Retina (tissue), 1 donor: ENCODE results near the gene LAMB4.
A peak's percentile ranks its signal among the peaks of the same experiment; 100 is the strongest.

ENCODE experiments used
- DNase-seq: peaks from one replicate; pipeline ENCODE4 v3.0.0-alpha.2; 2016

The LAMB4 gene

GRCh38 chr7:108103558-108104298 lies 26.4 kb downstream of the LAMB4 start:
- no peak for DNase-seq

DNA sequence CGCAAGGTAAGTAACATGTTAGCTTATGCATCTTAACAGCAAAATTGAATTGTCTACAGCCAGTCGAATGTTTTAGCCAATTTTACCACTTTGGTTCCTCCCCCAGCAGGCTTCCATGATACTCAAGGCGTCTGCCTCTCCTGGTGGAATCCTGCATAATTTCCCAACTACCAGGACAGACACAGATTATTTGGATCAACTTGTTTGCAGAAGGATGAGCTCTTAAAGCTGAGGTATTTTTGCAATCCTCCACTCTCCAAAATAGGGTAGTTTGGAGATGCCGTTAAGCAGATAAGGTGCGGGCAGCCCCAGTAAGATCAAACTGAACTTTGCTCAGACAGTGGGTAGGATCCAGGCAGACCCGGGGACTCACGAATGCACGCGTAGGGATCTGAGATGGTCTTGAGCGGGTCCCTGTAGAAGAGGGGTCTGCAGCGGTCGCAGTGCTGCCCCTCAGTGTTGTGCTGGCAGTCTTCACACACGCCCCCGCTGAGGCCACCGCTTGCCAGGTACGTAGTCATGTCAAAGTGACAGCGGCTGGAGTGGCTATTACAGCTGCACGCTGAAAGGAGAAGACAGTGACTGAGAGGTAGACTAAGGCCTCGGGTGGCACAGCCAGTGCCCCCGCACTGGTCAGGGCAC lies 27.4 kb downstream of the LAMB4 start:
- no peak for DNase-seq

DNA sequence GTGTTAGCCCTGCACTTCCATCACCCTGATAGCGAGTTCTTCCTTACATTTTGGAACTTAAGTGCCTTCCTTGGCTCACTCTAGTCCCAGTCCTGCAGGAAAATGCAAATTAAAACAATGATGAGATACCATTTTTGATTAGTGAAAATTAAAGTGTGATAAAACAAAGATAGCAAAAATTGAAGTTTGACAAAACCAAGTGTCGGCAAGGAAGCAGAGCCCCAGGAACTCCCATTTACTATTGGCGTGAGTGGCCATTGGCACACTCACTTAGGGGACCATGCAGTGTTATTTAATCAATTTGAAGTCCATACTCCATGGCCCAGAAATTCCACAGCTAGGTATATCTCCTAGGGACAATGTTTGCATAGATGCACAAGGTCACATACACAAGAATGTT lies 28.4 kb downstream of the LAMB4 start:
- no peak for DNase-seq

GRCh38 chr7:108099713-108100112 lies 30.4 kb downstream of the LAMB4 start:
- DNase-seq, result no peak

- DNase-seq, result no peak
Observed at GRCh38 chr7:108097703-108098102, 32.5 kb downstream of the LAMB4 start.

GRCh38 chr7:108096996-108097395 lies 33.2 kb downstream of the LAMB4 start:
- DNase-seq, result no peak

GRCh38 chr7:108094933-108095710 lies 35.0 kb downstream of the LAMB4 start:
- peak; percentile 58 for DNase-seq

GRCh38 chr7:108094346-108094745 lies 35.8 kb downstream of the LAMB4 start:
- DNase-seq, result no peak

DNA sequence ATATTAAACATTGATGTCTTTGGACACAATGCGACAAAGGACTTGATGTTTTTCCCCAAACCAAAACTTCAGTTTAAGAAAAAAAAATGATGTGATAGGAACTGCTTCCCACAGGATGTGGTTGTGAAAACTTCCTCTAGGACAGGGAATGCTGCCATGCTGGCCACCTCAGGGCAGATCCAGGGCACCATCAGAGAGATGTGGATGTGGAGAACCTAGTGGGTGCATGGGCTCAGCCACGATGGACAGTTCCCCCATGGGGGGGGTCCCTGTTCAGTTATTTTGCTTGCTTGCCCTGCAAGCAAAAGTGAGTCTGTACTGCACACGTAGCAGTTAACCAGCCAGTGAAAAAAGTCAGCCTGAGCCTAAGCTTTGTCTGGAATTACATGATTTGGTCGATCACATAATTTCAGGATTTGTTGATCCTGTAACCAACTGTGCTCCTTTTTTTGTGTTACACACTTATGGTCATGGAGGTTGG lies 36.3 kb downstream of the LAMB4 start:
- no peak for DNase-seq

- no peak for DNase-seq
Observed at GRCh38 chr7:108093341-108093740, 36.8 kb downstream of the LAMB4 start.

- DNase-seq, result no peak
Observed at GRCh38 chr7:108091461-108091831, 38.7 kb downstream of the LAMB4 start.

DNA sequence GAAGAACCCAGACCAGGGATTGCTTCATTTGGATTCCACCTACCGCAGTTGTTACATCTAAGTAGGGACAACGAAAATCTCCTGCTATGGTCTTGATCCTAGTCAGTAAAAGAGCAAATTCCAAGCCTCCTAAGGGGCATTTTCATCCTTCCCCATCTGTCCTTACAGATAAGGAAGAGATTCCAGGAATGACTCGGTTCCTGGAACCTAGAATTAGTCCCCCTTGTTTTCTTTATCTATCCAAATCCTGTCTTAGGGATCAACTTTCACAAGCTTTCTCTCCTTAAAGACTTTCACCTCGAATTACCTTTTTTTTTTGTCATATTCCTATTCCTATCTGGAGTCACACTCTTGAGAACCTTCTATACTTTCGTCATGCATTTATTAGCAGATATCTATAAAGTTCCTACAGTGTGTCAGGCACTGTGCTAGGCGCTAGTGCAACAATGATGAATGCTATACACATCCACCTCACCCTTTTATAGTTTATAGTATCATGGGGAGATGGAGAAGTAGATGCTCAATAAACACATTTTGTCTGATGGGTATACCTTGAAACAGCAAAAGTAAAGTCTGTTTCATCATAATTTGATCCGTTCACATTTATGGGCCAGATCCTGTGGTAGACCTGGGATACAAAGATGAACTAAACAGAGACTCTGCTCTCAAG lies 39.2 kb downstream of the LAMB4 start:
- DNase-seq, result no peak

DNA sequence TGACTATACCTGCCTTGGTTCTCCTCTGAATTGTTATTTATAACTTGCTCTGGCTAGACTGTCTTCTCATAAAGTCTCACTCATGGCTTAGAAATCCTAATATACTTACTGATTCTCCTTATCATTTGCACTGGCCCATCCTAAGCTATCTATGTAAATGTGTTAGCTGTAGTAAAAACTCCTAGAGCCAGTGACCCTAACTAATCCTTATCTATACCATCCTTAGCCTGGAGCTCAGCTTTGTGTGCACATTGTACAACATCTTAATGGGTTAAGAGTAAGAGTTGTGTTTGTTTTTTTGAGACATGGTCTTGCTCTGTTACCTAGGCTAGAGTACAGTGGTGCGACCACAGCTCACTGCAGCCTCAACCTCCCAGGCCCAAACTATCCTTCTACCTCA lies 40.8 kb downstream of the LAMB4 start:
- DNase-seq, result no peak

GRCh38 chr7:108088729-108089128 lies 41.4 kb downstream of the LAMB4 start:
- no peak for DNase-seq

- no peak for DNase-seq
Observed at GRCh38 chr7:108087778-108088177, 42.4 kb downstream of the LAMB4 start.

GRCh38 chr7:108086962-108087361 lies 43.2 kb downstream of the LAMB4 start:
- DNase-seq, result no peak

- no peak for DNase-seq
Observed at GRCh38 chr7:108086546-108086945, 43.6 kb downstream of the LAMB4 start.

- no peak for DNase-seq
Observed at GRCh38 chr7:108083980-108084379, 46.2 kb downstream of the LAMB4 start.

DNA sequence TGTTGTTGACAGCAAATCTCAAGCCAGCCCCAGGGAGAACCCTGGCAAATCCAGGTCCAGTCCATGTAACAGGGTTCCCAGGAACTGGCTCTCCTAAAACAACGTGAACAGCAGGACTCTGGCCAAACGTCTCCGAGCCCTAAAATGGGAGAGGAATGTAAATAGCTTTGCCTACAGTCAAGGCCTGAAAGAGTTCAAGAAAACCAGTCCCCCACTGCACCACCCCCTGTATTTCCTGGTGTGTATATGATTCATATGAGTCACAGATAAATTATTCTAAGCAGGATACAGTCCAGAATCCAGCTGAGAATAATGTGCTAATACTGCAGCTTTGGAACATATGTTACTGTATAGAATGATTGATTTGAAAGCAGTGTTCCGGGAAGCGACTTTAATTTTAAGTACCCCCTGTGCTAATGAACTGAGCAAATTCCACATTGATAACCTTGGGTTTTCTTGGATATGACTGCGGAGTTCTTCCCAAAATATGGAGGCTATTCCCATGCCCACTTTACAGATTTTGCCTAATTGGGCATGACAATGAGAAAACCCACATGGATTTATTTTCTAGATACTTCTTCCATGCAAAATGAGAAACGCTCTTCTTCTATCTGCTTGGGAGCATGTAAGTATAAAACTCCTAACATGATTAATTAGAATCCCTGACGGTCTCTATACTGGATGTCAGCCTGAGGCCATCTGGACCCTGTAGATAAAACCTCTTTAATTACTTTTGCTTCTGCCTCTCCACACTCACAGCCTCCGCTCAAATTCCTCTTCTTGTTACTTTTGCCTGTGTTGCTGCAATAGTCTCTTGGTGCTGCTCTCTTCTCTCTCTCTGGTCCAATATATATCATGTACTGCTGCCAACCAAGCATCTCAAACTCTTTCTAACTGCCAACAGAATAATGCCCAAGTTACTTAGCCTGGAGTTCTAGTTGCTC lies 50.2 kb downstream of the LAMB4 start:
- no peak for DNase-seq

GRCh38 chr7:108079276-108079647 lies 50.9 kb downstream of the LAMB4 start:
- DNase-seq, result no peak

- no peak for DNase-seq
Observed at GRCh38 chr7:108078691-108079090, 51.5 kb downstream of the LAMB4 start.

- DNase-seq, result no peak
Observed at GRCh38 chr7:108078211-108078673, 51.9 kb downstream of the LAMB4 start.
